GM21381 (cell line): ENCODE measurements around the gene RAB31.

Experiments used
- ATAC-seq: cut with Tn5 transposase; IDR thresholded peaks from one replicate; pipeline ENCODE4 v1.9.1; 2021; ENCODE audit warnings: mild to moderate bottlenecking, moderate library complexity; ENCODE audit not compliant: unreplicated experiment

The RAB31 gene

GRCh38 chr18:9831036-9831722, 123.1 kb downstream of the RAB31 start:
- ATAC-seq, result no peak

- no peak for ATAC-seq
Measured at GRCh38 chr18:9831723-9832199, 123.7 kb downstream of the RAB31 start.

- no peak for ATAC-seq
Measured at GRCh38 chr18:9832871-9833270, 124.8 kb downstream of the RAB31 start.

GRCh38 chr18:9834551-9834950, 126.5 kb downstream of the RAB31 start:
- no peak for ATAC-seq

DNA sequence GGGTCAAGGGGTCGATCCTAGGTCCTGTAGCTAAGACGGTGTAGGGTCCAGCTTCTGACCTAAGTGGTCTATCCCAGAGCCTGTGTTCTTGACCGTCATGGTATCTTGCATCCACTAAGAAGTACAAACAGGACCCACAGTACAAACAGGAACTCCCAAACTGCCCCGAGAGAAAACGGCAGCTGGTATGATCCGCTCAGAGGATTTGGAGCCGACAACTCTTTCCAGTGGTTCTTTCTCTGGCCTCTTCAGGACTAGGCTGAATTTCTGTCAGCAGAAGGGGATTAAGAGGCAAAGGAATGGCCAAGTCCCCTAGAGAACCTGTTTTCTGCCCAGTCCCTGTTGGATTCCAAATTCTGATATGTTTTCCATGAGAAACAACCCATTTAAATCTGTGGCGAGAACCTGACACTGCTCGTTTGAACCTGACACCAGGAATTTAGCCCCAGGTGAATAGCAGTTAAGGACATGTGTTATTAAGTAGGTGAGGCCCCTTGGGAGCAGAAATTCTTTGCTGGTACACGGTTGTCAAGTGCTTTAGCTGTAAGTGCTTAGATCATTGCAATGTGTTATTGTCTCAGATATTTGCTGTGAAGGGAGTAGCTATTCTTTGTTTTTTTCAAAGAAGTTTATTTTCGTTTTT, 127.1 kb downstream of the RAB31 start:
- ATAC-seq, result no peak

DNA sequence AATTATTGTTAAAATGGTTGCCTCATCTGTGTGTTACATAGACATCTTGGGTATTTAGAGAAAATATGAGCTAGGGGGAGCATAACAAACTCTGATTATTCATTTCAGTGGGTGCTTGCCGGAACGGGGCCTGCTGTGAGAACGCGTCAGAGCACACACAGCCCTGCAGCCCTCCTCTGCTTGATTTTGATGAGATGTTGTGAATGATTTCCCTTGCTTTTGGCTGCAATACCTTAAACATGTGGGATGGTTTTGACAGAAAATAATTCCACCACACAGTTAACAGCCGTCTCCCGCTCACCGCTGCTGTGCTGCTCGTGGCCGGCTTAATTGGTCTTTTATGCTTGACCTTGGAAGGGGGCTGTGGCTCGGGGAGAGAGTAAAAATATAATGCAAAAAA, 127.7 kb downstream of the RAB31 start:
- ATAC-seq, result no peak

DNA sequence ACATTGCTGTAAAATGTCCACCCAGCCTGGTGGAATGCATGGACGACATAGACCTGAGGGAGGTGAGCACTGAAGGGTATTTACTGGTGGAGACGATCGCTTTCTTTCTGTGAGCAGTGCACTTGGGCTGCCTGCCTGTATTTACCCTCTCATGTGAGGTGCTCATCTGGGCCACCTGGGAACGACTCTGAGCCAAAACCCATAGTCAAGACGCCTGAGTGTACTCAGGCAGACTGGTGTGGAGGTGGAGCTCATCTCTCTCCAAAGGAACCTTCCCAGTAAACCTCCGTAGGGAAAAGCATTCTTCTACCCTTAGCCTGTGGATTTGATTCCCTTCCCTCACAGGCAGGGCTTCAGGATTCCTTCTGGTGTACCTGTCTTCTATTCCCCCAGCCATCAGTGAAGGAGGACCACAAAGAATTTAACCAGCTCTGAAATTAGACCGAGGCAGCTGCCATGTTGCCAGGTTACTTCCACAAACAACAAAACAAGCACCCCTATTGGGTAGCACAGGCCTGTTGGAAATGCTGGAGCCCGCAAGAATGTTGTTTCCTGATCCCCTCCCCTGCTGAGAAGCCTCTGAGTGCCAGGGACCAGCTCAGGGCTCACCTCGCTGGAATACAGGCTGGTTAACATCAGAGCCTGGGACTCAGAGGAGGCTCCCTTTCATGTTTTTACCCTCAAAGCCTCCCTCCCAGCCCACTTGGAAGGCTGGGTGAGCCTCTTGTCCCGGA, 130.2 kb downstream of the RAB31 start:
- no peak for ATAC-seq

DNA sequence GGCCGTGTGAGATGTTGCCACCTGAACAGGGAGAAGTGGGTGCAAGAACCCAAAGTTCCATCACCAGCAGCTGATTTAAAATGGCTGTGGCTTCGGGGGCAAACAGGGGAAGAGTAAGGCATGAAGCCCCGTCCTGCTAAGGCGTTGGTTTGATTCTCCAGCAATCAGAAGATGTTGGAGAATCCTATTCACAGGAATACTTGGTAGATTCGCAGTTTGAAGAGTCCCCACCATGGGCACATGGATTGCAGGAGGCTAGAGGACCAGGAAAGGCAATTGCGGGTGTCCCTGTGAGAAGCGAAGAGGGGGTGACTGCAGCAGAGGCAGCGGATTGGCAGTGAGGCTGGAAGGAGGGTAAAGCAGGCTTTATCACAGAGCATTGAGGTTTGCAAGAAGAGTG, 131.1 kb downstream of the RAB31 start:
- no peak for ATAC-seq

- ATAC-seq, result no peak
Measured at GRCh38 chr18:9839853-9840252, 131.8 kb downstream of the RAB31 start.

DNA sequence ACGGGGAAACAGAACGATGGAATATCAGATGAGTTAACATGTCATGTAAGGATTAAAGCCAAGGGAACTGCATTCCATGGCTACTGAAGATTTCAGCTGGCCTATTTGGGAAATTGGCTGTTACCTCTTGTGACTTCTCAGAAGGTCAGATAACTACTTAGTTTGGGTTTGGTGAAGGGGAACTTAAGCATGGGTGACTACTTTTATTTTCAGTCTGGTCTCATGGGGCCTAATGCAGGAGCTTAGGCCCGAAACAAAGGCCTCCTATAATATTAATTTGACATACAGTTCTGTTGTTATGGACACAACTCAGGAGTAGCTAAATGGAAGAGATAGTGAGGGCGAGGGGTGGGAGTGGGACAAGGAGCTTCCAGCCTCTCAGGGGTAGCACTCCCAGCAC, 133.7 kb downstream of the RAB31 start:
- no peak for ATAC-seq

GRCh38 chr18:9842448-9842847, 134.3 kb downstream of the RAB31 start:
- no peak for ATAC-seq

DNA sequence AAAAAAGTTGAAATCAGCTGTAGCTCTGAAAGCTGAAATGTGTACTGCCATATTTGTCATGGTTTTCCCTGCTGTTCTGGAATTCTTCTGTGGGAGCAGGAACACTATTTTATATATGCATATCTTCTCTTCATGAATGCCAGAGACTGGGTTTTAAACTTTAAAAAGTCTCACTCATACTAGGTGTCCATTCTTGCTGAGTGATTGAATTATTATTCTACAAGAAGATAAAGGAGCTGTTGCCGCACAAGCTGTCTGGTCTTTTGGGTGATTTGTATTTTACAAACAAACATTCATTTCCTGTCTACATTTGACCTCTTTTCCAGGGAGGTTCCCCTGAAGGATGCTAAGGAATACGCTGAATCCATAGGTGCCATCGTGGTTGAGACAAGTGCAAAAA, 137.2 kb downstream of the RAB31 start:
- no peak for ATAC-seq

DNA sequence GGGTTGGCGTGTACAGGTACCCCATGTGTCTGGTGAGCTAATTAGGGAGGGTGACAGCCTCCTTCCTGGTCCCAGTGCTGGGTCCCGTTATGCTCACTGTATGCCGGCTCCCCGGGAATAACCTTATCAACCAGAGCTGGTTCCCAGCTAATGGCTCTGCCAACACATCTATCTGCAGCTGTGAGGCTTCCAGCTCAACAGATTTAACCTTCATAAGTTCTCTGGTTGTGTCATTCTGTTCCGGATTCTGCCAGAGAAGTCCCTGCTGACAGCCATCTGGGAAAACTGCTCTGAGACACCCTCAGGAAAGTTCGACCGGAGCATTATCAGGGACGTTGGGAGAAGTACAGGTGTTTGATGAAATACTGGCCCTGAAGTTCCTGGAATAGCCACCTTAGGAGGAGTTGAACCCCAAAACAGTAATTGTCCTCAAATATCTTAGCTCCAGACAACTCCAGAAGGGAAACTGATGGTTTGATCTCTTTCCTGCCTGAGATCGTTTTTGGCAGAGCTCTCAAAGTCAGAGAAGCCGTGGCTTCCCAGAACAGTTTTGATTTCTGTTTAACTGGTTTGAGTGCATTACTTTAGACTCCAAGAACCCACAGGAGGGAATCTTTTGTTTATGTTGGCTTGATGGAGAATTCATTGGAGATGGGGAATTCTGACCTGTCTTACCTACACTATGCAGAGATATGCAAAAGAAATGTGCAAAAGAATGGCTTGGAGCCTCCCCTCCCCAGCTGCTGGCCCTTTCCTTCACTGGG, 138.2 kb downstream of the RAB31 start:
- no peak for ATAC-seq

DNA sequence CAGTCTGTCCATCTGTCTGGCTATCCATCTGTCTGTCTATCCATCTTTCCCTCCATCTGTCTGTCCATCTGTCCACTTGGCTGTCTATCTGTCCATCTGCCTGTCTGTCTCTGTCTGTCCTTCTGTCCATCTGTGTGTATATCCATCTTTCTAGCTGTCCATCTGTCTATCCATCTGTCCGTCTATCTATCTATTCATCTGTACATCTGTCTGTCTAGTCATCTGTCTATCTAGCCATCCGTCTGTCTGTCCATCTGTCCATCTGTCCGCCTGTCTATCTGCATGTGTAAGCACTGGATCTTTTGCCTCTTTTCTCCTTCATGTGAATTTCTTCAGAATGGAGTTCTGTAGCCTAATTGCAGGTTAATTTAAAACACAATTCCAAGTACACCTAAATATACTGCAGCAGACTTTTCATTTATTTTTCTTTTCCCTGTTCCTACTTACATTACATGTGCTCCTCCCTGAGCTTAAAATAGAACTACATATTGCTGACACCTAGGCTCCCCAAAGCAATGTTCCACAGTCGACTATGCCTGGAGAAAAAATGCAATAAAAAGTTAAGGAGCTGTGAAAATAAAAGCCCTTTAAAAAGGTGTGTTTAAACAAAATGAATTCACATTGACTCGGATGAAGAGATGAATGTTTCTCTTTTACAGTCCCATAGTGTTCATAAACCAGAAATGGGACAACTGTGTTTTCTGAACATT, 140.2 kb downstream of the RAB31 start:
- no peak for ATAC-seq

- no peak for ATAC-seq
Measured at GRCh38 chr18:9849407-9850283, 141.5 kb downstream of the RAB31 start.

DNA sequence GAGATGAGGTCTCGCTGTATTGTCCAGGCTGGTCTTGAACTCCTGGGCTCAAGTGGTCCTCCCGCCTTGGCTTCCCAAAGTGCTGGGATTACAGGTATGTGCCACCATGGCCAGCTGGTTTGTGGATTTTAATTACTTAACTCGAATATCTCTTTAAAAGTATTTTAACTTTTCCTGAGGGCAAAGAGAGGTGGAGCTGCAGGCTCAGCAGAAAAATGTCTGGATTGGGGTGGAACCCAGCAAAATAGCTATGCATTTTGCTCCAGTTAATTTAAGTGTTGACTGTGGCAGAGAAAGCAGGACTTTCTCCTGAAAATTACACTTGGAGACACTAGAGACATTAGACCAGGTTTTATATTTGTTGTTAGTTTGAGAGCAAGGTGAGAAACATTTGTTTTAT, 142.2 kb downstream of the RAB31 start:
- no peak for ATAC-seq

GRCh38 chr18:9851511-9851910, 143.4 kb downstream of the RAB31 start:
- no peak for ATAC-seq

- ATAC-seq, result no peak
Measured at GRCh38 chr18:9852266-9853081, 144.4 kb downstream of the RAB31 start.
